Measurements from ENCODE around the gene NSD1. TPM values are rescaled to one million over a fixed set of nuclear protein-coding genes. Genes with fewer than 3 reads are reported as not detected.

Gene NSD1
- 17.7 and 36.8 TPM in 2 replicates for total RNA-seq (2014; rRNA removed; shearing (Covaris generic))

GRCh38 chr5:177133096-177133852 is at the start of gene NSD1:
TSS of gene NSD1 (plus strand) at chr5:177133773. CDS start at chr5:177135104, 1,331 bp downstream.
- DNase-seq (ENCODE audit: low read depth) = peak; percentile 81

GRCh38 chr5:177084175-177084574 is 49.4 kb upstream of the NSD1 start:
- no peak for DNase-seq (ENCODE audit: low read depth)

- no peak for DNase-seq (ENCODE audit: low read depth)
Observed at GRCh38 chr5:177085985-177086653, 47.5 kb upstream of the NSD1 start.

- DNase-seq (ENCODE audit: low read depth) = peak; percentile 26
Observed at GRCh38 chr5:177086654-177087397, 46.7 kb upstream of the NSD1 start, which contains the start of gene FGFR4. TSS of gene FGFR4 (plus strand) at chr5:177086915. CDS start at chr5:177089603, 2,688 bp downstream.

- DNase-seq (ENCODE audit: low read depth) = no peak
Observed at GRCh38 chr5:177087398-177088005, 46.1 kb upstream of the NSD1 start.

GRCh38 chr5:177089127-177089526 is 44.4 kb upstream of the NSD1 start:
- DNase-seq (ENCODE audit: low read depth) = no peak

GRCh38 chr5:177089825-177090641 is 43.5 kb upstream of the NSD1 start:
- DNase-seq (ENCODE audit: low read depth) = no peak

- DNase-seq (ENCODE audit: low read depth) = no peak
Observed at GRCh38 chr5:177090813-177091212, 42.8 kb upstream of the NSD1 start.

- DNase-seq (ENCODE audit: low read depth) = no peak
Observed at GRCh38 chr5:177091232-177091631, 42.3 kb upstream of the NSD1 start.

- no peak for DNase-seq (ENCODE audit: low read depth)
Observed at GRCh38 chr5:177092178-177093081, 41.1 kb upstream of the NSD1 start.

- DNase-seq (ENCODE audit: low read depth) = no peak
Observed at GRCh38 chr5:177093082-177093712, 40.4 kb upstream of the NSD1 start.

- DNase-seq (ENCODE audit: low read depth) = no peak
Observed at GRCh38 chr5:177093803-177094202, 39.8 kb upstream of the NSD1 start.

- DNase-seq (ENCODE audit: low read depth) = peak; percentile 30
Observed at GRCh38 chr5:177094224-177095087, 39.1 kb upstream of the NSD1 start.

GRCh38 chr5:177095088-177095669 is 38.4 kb upstream of the NSD1 start:
- no peak for DNase-seq (ENCODE audit: low read depth)

GRCh38 chr5:177096162-177097015 is 37.2 kb upstream of the NSD1 start:
- DNase-seq (ENCODE audit: low read depth) = no peak

GRCh38 chr5:177097016-177097985 is 36.3 kb upstream of the NSD1 start:
- DNase-seq (ENCODE audit: low read depth) = no peak
